ENCODE data around the gene AUH.

AUH gene

GRCh38 chr9:91253488-91253887 is 108.2 kb downstream of the AUH start:
- Histone ChIP-seq H3K9me3 (no peaks in the 10 kb centered on the region), H3K27ac (no peak overlapping the region), H3K4me3 (ENCODE audit: low read depth in 1 of 2, low read length in 1 of 2) (no peak overlapping the region), H3K4me1 (ENCODE audit: control insufficient read depth in 1 of 2, insufficient read depth in 1 of 2, low read depth in 1 of 2, low read length in 1 of 2) (peaks cover 0 to 3% of the 10 kb centered on the region in 2 experiments), H3K27me3 (no peaks in the 10 kb centered on the region), H3K36me3 (no peaks in the 10 kb centered on the region)
- TF ChIP-seq, protein P1, sequence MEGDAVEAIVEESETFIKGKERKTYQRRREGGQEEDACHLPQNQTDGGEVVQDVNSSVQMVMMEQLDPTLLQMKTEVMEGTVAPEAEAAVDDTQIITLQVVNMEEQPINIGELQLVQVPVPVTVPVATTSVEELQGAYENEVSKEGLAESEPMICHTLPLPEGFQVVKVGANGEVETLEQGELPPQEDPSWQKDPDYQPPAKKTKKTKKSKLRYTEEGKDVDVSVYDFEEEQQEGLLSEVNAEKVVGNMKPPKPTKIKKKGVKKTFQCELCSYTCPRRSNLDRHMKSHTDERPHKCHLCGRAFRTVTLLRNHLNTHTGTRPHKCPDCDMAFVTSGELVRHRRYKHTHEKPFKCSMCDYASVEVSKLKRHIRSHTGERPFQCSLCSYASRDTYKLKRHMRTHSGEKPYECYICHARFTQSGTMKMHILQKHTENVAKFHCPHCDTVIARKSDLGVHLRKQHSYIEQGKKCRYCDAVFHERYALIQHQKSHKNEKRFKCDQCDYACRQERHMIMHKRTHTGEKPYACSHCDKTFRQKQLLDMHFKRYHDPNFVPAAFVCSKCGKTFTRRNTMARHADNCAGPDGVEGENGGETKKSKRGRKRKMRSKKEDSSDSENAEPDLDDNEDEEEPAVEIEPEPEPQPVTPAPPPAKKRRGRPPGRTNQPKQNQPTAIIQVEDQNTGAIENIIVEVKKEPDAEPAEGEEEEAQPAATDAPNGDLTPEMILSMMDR (IDR thresholded peaks at IDR 0.05), result no peak

- no peaks in the 10 kb centered on the region for H3K27me3 ChIP-seq
- H3K36me3 ChIP-seq, result no peaks in the 10 kb centered on the region
- H3K4me1 ChIP-seq (ENCODE audit: control insufficient read depth in 1 of 2, insufficient read depth in 1 of 2, low read depth in 1 of 2, low read length in 1 of 2), result no peaks in the 10 kb centered on the region
- no peak overlapping the region for H3K27ac ChIP-seq
- TF ChIP-seq, protein P1 (IDR thresholded peaks at IDR 0.05), result no peak
- no peaks in the 10 kb centered on the region for H3K9me3 ChIP-seq
- H3K4me3 ChIP-seq (ENCODE audit: low read depth in 1 of 2, low read length in 1 of 2), result no peak overlapping the region
These were observed 113.0 kb downstream of the AUH start for GRCh38 chr9:91248707-91249106.

DNA sequence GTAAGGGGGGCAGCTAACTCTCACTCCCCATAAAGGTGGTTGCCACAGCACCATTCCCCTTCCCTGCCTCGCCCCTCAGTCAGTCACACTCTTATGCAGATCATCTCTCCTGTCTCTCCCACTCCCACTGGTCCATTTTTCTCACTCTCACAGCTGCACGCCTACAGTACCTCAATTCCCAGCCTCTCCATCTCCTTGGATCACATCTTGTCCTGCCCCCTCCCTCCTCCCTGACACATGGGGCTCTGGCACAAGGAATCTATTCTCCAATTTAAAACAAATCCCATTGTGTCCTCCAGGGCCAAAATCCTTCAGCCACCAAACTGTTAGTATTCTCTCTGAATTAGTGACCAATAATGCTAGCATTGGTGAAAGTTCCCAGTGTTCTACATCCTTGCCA is 114.4 kb downstream of the AUH start:
- Histone ChIP-seq H3K9me3 (no peaks in the 10 kb centered on the region), H3K36me3 (no peaks in the 10 kb centered on the region), H3K4me3 (ENCODE audit: low read depth in 1 of 2, low read length in 1 of 2) (no peak overlapping the region), H3K27ac (no peak overlapping the region), H3K27me3 (no peaks in the 10 kb centered on the region), H3K4me1 (ENCODE audit: control insufficient read depth in 1 of 2, insufficient read depth in 1 of 2, low read depth in 1 of 2, low read length in 1 of 2) (no peaks in the 10 kb centered on the region)
- TF ChIP-seq, protein P1 (IDR thresholded peaks at IDR 0.05), result no peak

DNA sequence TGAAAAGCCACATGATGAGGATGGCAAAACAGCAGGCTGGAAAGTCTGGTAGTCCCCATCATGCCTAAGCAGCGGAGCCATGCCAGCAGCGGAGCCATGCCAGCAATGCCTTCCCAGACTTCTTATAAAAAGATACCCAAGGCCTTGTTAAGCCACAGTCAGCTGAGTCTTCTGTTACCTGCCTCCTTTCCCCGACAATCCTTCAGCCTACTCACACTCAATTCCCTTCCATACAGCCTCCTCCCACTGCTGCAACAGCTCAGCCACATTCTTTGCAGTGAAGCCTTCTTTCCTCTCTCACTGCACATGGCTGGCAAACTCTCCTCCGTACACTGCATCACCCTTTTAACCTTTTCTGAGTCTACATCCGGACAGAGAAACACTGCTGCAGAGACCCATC is 114.9 kb downstream of the AUH start:
- Histone ChIP-seq H3K36me3 (no peaks in the 10 kb centered on the region), H3K27ac (no peak overlapping the region), H3K9me3 (no peaks in the 10 kb centered on the region), H3K4me1 (ENCODE audit: control insufficient read depth in 1 of 2, insufficient read depth in 1 of 2, low read depth in 1 of 2, low read length in 1 of 2) (no peaks in the 10 kb centered on the region), H3K27me3 (no peaks in the 10 kb centered on the region), H3K4me3 (ENCODE audit: low read depth in 1 of 2, low read length in 1 of 2) (no peak overlapping the region)
- TF ChIP-seq, protein P1 (IDR thresholded peaks at IDR 0.05), result no peak

DNA sequence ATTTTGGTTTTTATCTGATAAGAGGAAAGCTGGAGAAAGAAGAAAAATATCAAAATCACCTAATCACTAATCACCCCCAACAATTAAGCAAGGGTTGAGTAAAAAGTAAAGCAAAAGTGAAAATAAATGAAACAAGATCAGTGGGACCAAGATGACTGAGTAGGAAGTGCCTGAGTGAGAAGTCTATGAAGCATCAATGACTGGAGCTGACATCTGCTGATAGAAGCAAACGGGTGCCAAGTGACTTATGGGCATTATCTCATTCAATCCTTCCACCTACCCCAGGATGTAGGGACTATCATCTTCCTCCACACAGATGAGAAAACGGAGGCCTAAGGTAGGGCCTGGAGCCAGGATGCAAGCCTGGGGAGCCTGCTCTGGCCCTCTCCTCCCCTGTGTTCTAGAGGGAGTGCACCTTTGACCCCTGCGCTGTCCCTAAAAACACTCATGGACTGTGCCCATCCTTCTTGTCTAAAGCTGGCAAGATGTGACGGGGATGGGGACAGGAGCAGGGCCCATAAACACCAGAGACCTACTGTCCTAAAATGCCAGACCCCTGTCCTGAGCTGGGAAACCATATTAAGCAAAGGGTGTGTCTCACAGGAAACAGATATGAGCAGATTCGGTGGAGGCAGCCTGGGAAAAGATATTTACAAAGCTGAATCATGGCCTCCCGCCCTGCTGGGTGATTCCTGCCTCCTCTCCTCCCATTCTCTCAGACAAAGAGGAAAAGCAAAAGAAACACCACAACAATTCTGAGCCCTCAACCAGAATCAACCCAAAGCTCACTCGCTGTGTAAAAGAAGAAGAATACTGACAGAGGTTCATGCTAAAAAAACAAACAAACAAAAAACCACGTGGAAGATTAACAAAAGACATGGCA is 116.0 kb downstream of the AUH start:
- Histone ChIP-seq H3K36me3 (no peaks in the 10 kb centered on the region), H3K4me1 (ENCODE audit: control insufficient read depth in 1 of 2, insufficient read depth in 1 of 2, low read depth in 1 of 2, low read length in 1 of 2) (no peaks in the 10 kb centered on the region), H3K4me3 (ENCODE audit: low read depth in 1 of 2, low read length in 1 of 2) (no peak overlapping the region), H3K27me3 (no peaks in the 10 kb centered on the region), H3K9me3 (no peaks in the 10 kb centered on the region), H3K27ac (no peak overlapping the region)
- TF ChIP-seq, protein P1 (IDR thresholded peaks at IDR 0.05), result no peak
